Type B pancreatic cell (in vitro differentiated cells): ENCODE results near the gene ANKS1B. TPM values are rescaled to one million over a fixed set of nuclear protein-coding genes. Genes with fewer than 3 reads are reported as not detected.

Source experiments
- DNase-seq: peaks from one replicate; pipeline ENCODE4 v3.0.0; 2021; ENCODE audit warnings: mixed read lengths; ENCODE audit not compliant: unreplicated experiment; ENCODE audit errors: extremely low spot score
- H3K27ac Mint-ChIP-seq: 2 replicates; pipeline ENCODE4 v1.8.0; 2021; ENCODE audit warnings: mild to moderate bottlenecking, mixed read lengths
- H3K27me3 Mint-ChIP-seq: 2 replicates; pipeline ENCODE4 v1.8.0; 2021; ENCODE audit warnings: mixed read lengths
- H3K36me3 Mint-ChIP-seq: 2 replicates; pipeline ENCODE4 v1.8.0; 2021; ENCODE audit warnings: mixed read lengths
- H3K4me1 Mint-ChIP-seq: one replicate; pipeline ENCODE4 v1.8.0; 2021; ENCODE audit warnings: mixed read lengths; ENCODE audit not compliant: unreplicated experiment
- H3K4me3 Mint-ChIP-seq: 2 replicates; pipeline ENCODE4 v1.8.0; 2021; ENCODE audit warnings: mild to moderate bottlenecking, mixed read lengths
- H3K9me3 Mint-ChIP-seq: 2 replicates; pipeline ENCODE4 v1.8.0; 2021; ENCODE audit warnings: mixed read lengths
- CTCF ChIP-seq: fragments of 200-600 bp; sonication (generic); conservative IDR thresholded peaks from 2 replicates; pipeline ENCODE4 v1.5.0; 2021; ENCODE audit warnings: antibody characterized with exemption, mild to moderate bottlenecking
- total RNA-seq: library from RNA; stranded (reverse); gene quantifications from 2 replicates; pipeline ENCODE4 v1.2.1, GENCODE V29; 2021; ENCODE audit warnings: low replicate concordance

Gene ANKS1B
- total RNA-seq, 1 donor from 2014 or later: 4.7 TPM

- Mint-ChIP-seq H3K27me3 (peaks cover 4% of the 10 kb centered on the region), H3K4me1 (no peaks in the 10 kb centered on the region), H3K9me3 (peaks cover 7% of the 10 kb centered on the region), H3K4me3 (no peak overlapping the region), H3K27ac (no peak overlapping the region), H3K36me3 (peaks cover 4% of the 10 kb centered on the region)
- TF ChIP-seq CTCF: no peak
- no peak for DNase-seq
Measured at GRCh38 chr12:98980508-98980907, 1004.2 kb downstream of the ANKS1B start.

DNA sequence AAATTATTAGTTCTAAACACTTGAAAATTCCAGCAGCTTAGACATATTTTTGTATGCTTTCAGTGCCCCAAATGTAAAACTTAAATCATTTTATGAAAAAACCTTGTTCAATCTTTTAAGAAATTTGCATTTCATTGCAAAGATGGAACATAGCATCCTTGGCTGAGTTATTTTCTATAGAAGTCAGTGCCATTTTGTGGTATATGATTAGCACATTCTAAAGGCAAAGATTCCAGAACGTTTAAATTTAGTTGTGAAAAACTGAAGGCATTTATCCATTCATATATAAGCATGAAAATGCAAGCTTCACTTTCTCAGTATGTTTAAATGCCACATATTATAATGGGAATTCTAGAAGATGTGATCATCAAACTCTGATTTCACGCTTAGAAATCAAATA lies 1007.5 kb downstream of the ANKS1B start:
- no peak overlapping the region for H3K27ac Mint-ChIP-seq
- H3K36me3 Mint-ChIP-seq: peaks cover 4% of the 10 kb centered on the region
- H3K27me3 Mint-ChIP-seq: peaks cover 7% of the 10 kb centered on the region
- no peak overlapping the region for H3K4me3 Mint-ChIP-seq
- H3K9me3 Mint-ChIP-seq: peaks cover 7% of the 10 kb centered on the region
- no peaks in the 10 kb centered on the region for H3K4me1 Mint-ChIP-seq
- DNase-seq: no peak
- TF ChIP-seq CTCF: no peak

DNA sequence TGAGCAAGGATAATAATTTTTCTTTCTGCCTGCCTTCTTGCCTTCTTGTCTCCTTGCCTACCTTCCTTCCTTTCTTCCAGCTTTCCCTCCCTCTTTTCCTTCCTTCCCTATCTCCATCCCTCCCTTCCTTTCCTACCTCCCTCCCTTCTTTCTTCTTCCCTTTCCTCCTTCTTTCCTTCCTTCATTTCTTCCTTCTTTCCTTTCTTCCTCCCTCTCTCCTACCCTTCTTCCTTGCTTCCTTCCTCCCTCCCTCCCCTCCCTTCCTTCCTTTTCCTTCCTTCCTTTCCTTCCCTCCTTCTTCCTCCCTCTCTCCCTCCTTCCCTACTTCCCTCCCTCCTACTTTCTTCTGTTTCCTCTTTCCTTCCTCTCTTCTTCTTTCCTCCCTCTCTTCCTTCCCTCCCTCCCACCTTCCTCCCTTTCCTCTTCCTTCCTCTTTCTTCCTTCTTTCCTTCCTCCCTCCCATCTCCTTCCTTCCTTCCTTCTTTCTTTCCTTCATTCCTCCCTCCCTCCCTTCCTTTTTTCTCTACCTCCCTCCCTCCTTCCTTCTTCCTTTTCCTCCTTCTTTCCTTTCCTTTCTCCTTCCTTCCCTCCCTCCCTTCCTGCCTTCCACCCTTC lies 1009.9 kb downstream of the ANKS1B start:
- peaks cover 4% of the 10 kb centered on the region for H3K9me3 Mint-ChIP-seq
- no peak for TF ChIP-seq CTCF
- DNase-seq: no peak
- H3K27me3 Mint-ChIP-seq: peaks cover 7% of the 10 kb centered on the region
- peaks cover 4% of the 10 kb centered on the region for H3K36me3 Mint-ChIP-seq
- H3K4me1 Mint-ChIP-seq: no peaks in the 10 kb centered on the region
- no peak overlapping the region for H3K4me3 Mint-ChIP-seq
- no peak overlapping the region for H3K27ac Mint-ChIP-seq

- Mint-ChIP-seq H3K4me1 (no peaks in the 10 kb centered on the region), H3K36me3 (no peaks in the 10 kb centered on the region), H3K27ac (no peak overlapping the region), H3K4me3 (no peak overlapping the region), H3K9me3 (no peaks in the 10 kb centered on the region), H3K27me3 (peaks cover 7% of the 10 kb centered on the region)
- TF ChIP-seq CTCF: no peak
- DNase-seq: no peak
Measured at GRCh38 chr12:98973395-98973794, 1011.3 kb downstream of the ANKS1B start.

GRCh38 chr12:98970950-98971349 lies 1013.8 kb downstream of the ANKS1B start:
- Mint-ChIP-seq H3K4me3 (no peak overlapping the region), H3K27me3 (peaks cover 7% of the 10 kb centered on the region), H3K4me1 (no peaks in the 10 kb centered on the region), H3K27ac (no peak overlapping the region), H3K9me3 (no peaks in the 10 kb centered on the region), H3K36me3 (no peaks in the 10 kb centered on the region)
- DNase-seq: no peak
- no peak for TF ChIP-seq CTCF

DNA sequence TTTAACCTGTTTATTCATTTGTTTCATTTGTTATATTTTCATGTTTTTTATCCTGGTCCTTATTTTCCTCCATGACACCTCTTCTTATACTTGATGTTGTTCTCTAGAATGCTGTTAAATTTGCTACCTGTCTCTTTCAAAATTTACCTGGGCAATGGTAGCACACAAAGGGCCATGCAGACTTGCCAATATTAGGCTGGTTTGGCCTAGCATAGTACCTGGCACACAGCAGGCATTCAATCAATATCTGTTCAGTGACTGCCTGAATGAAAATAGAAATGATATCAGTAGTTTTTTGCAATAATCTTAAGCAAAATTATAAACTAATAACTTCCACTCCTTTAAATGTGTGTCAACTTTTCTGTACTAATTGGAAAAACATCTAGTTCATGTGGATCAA lies 1014.5 kb downstream of the ANKS1B start:
- H3K36me3 Mint-ChIP-seq: no peaks in the 10 kb centered on the region
- no peak for TF ChIP-seq CTCF
- no peak overlapping the region for H3K27ac Mint-ChIP-seq
- no peaks in the 10 kb centered on the region for H3K4me1 Mint-ChIP-seq
- no peaks in the 10 kb centered on the region for H3K27me3 Mint-ChIP-seq
- H3K4me3 Mint-ChIP-seq: no peak overlapping the region
- no peak for DNase-seq
- H3K9me3 Mint-ChIP-seq: no peaks in the 10 kb centered on the region
